Smooth muscle cell (in vitro differentiated cells): Measurements from ENCODE around the gene ATP6V1G3. TPM values are rescaled to one million over a fixed set of nuclear protein-coding genes. Genes with fewer than 3 reads are reported as not detected.

Experiments
- DNase-seq: peaks from one replicate; lab custom pipeline; 2025; ENCODE audit not compliant: unreplicated experiment; lab: John Stamatoyannopoulos, UW
- H2AFZ ChIP-seq: fragments of 200-600 bp; sonication (generic); 2 replicates; pipeline ENCODE4 v1.6.0; 2016; ENCODE audit warnings: antibody characterized with exemption, low read depth, mild to moderate bottlenecking
- H3F3A ChIP-seq: fragments of 200-600 bp; sonication (generic); 2 replicates; pipeline ENCODE4 v1.6.0; 2017; ENCODE audit warnings: antibody characterized with exemption, low read depth
- H3K27ac ChIP-seq: fragments of 200-600 bp; sonication (generic); 2 replicates; pipeline ENCODE4 v1.5.1; 2016; ENCODE audit warnings: low read depth, mild to moderate bottlenecking
- H3K27me3 ChIP-seq: fragments of 200-600 bp; sonication (generic); 2 replicates; pipeline ENCODE4 v1.6.1; 2016; ENCODE audit warnings: low read depth, mild to moderate bottlenecking
- H3K36me3 ChIP-seq: fragments of 200-600 bp; sonication (generic); 2 replicates; pipeline ENCODE4 v1.5.1; 2016; ENCODE audit warnings: low read depth
- H3K4me1 ChIP-seq: fragments of 200-600 bp; sonication (generic); 2 replicates; pipeline ENCODE4 v1.5.1; 2016; ENCODE audit warnings: low read depth
- H3K4me2 ChIP-seq: fragments of 200-600 bp; sonication (generic); 2 replicates; pipeline ENCODE4 v1.6.0; 2016; ENCODE audit warnings: mild to moderate bottlenecking
- H3K4me3 ChIP-seq: fragments of 200-600 bp; sonication (generic); 2 replicates; pipeline ENCODE4 v1.5.1; 2016; ENCODE audit warnings: mild to moderate bottlenecking
- H3K79me2 ChIP-seq: fragments of 200-600 bp; sonication (generic); 2 replicates; pipeline ENCODE4 v1.6.0; 2016; ENCODE audit warnings: low read depth, mild to moderate bottlenecking
- H3K9ac ChIP-seq: fragments of 200-600 bp; sonication (generic); 2 replicates; pipeline ENCODE4 v1.6.0; 2016; ENCODE audit warnings: low read depth
- H3K9me3 ChIP-seq: fragments of 200-600 bp; sonication (generic); replicated peaks from 2 replicates; pipeline ENCODE4 v1.5.1; 2016; ENCODE audit warnings: low read depth
- H4K20me1 ChIP-seq: fragments of 200-600 bp; sonication (generic); 2 replicates; pipeline ENCODE4 v1.6.0; 2016; ENCODE audit warnings: low read depth
- WGBS: methylation state at CpG from one replicate; pipeline ENCODE4 v1.1.7; 2016; ENCODE audit warnings: low lambda C conversion rate; 5-methylcytosine and 5-hydroxymethylcytosine counted together
- polyA plus RNA-seq: library from polyadenylated mRNA; unstranded; fragments of >200 nt; fragmentation: Nextera tagmentation; extraction: Ambion mirVana; gene quantifications from 2 replicates; pipeline ENCODE4 v1.2.1, GENCODE V29; 2016
- total RNA-seq: library from RNA; depleted of rRNA; stranded (reverse); fragments of >200 nt; gene quantifications from 2 replicates; pipeline ENCODE4 v1.2.3, GENCODE V29; 2014
- TF ChIP-seq, protein P1 (sequence below): fragments of 200-600 bp; sonication (generic); IDR thresholded peaks from 2 replicates; pipeline ENCODE4 v1.5.1; 2017; ENCODE audit warnings: borderline replicate concordance, mild to moderate bottlenecking, antibody characterized with exemption; ENCODE audit not compliant: insufficient read depth, poor library complexity, severe bottlenecking

The ATP6V1G3 gene
- total and polyA plus RNA-seq, 2 experiments from 2014 or later, result not detected

DNA sequence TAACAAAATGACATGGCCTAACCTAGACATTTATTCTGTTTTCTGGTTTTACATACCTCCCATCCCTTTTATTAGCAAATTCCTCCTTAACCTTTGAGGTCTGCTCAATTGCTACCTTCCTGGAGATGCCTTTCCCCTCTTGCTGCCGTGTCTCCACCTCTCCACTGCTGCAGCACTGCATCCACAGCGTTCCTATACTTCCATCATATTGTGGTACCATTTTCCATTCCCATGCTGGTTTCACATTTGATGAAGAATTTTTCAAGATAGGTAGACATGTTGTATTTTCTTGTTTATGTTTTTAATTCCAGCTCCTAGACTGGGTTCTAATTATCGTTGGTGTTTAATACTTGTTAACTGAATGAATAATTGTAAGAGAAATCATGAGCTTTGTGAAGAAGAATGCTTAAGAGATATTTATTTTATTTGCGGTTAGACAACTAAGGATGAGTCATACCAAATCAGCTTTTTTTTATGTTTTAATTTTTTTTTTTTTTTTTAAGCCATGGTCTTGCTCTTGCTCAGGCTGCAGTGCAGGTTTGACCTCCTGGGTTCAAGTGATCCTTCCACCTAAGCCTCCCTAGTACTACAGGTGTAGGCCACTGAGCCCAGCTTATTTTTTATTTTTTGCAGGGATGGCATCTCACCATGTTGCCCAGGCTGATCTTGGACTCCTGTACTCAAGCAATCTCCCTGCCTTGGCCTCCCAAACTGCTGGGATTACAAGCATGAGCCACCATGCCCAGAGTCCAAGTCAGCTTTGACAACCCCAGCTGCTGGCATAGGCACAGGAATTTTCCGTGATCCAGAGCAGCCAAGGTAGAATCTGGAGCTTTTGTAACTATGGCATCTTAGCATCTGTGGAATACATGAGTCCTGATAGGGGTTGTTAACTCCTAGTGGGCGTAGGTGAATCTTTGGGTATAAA, 44.0 kb downstream of the ATP6V1G3 start:
- DNase-seq, result no peak
- H2AFZ ChIP-seq, result no peak overlapping the region
- peaks cover 5% of the 10 kb centered on the region for H3F3A ChIP-seq
- H3K27me3 ChIP-seq, result no peaks in the 10 kb centered on the region
- peak overlapping the region; percentile 72 for H3K27ac ChIP-seq
- no peaks in the 10 kb centered on the region for H3K36me3 ChIP-seq
- H3K9me3 ChIP-seq, result no peaks in the 10 kb centered on the region
- H3K9ac ChIP-seq, result no peak overlapping the region
- H3K4me3 ChIP-seq, result no peak overlapping the region
- WGBS, result 71% methylated on average over 6 of the region's 6 CpGs
- peaks cover 8% of the 10 kb centered on the region for H3K4me1 ChIP-seq
- no peaks in the 10 kb centered on the region for H3K79me2 ChIP-seq
- TF ChIP-seq, protein P1, sequence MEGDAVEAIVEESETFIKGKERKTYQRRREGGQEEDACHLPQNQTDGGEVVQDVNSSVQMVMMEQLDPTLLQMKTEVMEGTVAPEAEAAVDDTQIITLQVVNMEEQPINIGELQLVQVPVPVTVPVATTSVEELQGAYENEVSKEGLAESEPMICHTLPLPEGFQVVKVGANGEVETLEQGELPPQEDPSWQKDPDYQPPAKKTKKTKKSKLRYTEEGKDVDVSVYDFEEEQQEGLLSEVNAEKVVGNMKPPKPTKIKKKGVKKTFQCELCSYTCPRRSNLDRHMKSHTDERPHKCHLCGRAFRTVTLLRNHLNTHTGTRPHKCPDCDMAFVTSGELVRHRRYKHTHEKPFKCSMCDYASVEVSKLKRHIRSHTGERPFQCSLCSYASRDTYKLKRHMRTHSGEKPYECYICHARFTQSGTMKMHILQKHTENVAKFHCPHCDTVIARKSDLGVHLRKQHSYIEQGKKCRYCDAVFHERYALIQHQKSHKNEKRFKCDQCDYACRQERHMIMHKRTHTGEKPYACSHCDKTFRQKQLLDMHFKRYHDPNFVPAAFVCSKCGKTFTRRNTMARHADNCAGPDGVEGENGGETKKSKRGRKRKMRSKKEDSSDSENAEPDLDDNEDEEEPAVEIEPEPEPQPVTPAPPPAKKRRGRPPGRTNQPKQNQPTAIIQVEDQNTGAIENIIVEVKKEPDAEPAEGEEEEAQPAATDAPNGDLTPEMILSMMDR, result no peak
- no peaks in the 10 kb centered on the region for H4K20me1 ChIP-seq
- peak overlapping the region; percentile 44 for H3K4me2 ChIP-seq

DNA sequence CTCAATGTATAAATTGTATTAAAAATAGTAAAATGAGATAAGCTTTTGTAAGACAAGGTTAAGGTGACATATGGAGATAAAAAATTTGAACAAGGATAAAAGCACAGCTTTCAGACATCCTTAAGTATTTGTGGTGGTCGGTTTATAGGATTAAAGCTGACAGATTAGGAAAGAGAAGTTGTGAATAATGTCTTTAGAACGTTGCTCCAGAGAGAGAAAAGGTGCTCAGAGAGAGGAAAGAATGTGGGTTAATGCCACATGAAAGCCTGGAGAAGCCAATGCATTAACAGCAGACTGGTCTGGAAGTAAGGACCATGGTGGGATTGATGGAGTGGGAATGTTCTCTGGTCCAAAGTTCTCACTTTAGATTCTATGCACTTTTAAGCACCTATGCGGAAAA, 44.8 kb downstream of the ATP6V1G3 start:
- H4K20me1 ChIP-seq, result no peaks in the 10 kb centered on the region
- WGBS, result 45% methylated on average over 3 of the region's 3 CpGs
- H3K27me3 ChIP-seq, result no peaks in the 10 kb centered on the region
- TF ChIP-seq, protein P1, result no peak
- DNase-seq, result no peak
- H2AFZ ChIP-seq, result no peak overlapping the region
- H3K9ac ChIP-seq, result no peak overlapping the region
- H3K4me2 ChIP-seq, result peak overlapping the region; percentile 44
- H3K4me1 ChIP-seq, result peaks cover 8% of the 10 kb centered on the region
- no peaks in the 10 kb centered on the region for H3K36me3 ChIP-seq
- peak overlapping the region; percentile 72 for H3K27ac ChIP-seq
- H3K9me3 ChIP-seq, result no peaks in the 10 kb centered on the region
- peaks cover 5% of the 10 kb centered on the region for H3F3A ChIP-seq
- no peak overlapping the region for H3K4me3 ChIP-seq
- no peaks in the 10 kb centered on the region for H3K79me2 ChIP-seq

- DNase-seq, result no peak
- no peaks in the 10 kb centered on the region for H3K27me3 ChIP-seq
- no peak overlapping the region for H3K4me2 ChIP-seq
- H3K4me3 ChIP-seq, result no peak overlapping the region
- H3K27ac ChIP-seq, result no peak overlapping the region
- 98% methylated on average over 13 of the region's 13 CpGs for WGBS
- no peak overlapping the region for H2AFZ ChIP-seq
- H3K36me3 ChIP-seq, result no peaks in the 10 kb centered on the region
- H3K9me3 ChIP-seq, result no peaks in the 10 kb centered on the region
- peaks cover 8% of the 10 kb centered on the region for H3K4me1 ChIP-seq
- H3F3A ChIP-seq, result peaks cover 5% of the 10 kb centered on the region
- no peak overlapping the region for H3K9ac ChIP-seq
- no peaks in the 10 kb centered on the region for H4K20me1 ChIP-seq
- H3K79me2 ChIP-seq, result no peaks in the 10 kb centered on the region
- TF ChIP-seq, protein P1, result no peak
Measured at GRCh38 chr1:198494658-198495103, 45.8 kb downstream of the ATP6V1G3 start.
